Cardiac muscle cell (in vitro differentiated cells and primary cell): Measurements from ENCODE around the gene CYP4F8. TPM values are rescaled to one million over a fixed set of nuclear protein-coding genes. Genes with fewer than 3 reads are reported as not detected.

Experiments
- DNase-seq, 2 donors: peaks; one replicate each; pipeline versions ENCODE4 v3.0.0 to v3.0.0-alpha.2; 2010 to 2017; ENCODE audit warnings: low read depth in 1 of 2, low spot score in 1 of 2
- H3K27ac ChIP-seq: fragments of 200-600 bp; sonication (generic); 2 replicates; pipeline ENCODE4 v1.5.1; 2016
- H3K27me3 ChIP-seq: fragments of 200-600 bp; sonication (generic); 2 replicates; pipeline ENCODE4 v1.6.0; 2016; ENCODE audit warnings: control low read depth
- H3K36me3 ChIP-seq: fragments of 200-600 bp; sonication (generic); 2 replicates; pipeline ENCODE4 v1.5.1; 2016; ENCODE audit warnings: control low read depth
- H3K4me1 ChIP-seq: fragments of 200-600 bp; sonication (generic); 2 replicates; pipeline ENCODE4 v1.8.1; 2017; ENCODE audit warnings: low read depth, mild to moderate bottlenecking, mixed run types
- H3K4me3 ChIP-seq: fragments of 200-600 bp; sonication (generic); 2 replicates; pipeline ENCODE4 v1.5.1; 2016; ENCODE audit warnings: mild to moderate bottlenecking
- H3K9me3 ChIP-seq: fragments of 200-600 bp; sonication (generic); 2 replicates; pipeline ENCODE4 v1.5.1; 2017; ENCODE audit warnings: low read depth, mild to moderate bottlenecking, control low read depth
- CTCF ChIP-seq: IDR thresholded peaks from 2 replicates; pipeline ENCODE4 v1.5.1; 2012; ENCODE audit warnings: low read depth, mild to moderate bottlenecking, low read length
- polyA plus RNA-seq: library from polyadenylated mRNA; unstranded; fragments of >200 nt; fragmentation: Nextera tagmentation; extraction: Ambion mirVana; gene quantifications from 2 replicates; pipeline ENCODE4 v1.2.1, GENCODE V29; 2016
- total RNA-seq: library from RNA; depleted of rRNA; stranded (reverse); fragments of >200 nt; gene quantifications from 2 replicates; pipeline ENCODE4 v1.2.3, GENCODE V29; 2016

The CYP4F8 gene
- total and polyA plus RNA-seq, 2 experiments from 2014 or later, result not detected

- no peaks in the 10 kb centered on the region for H3K27me3 ChIP-seq
- no peak for DNase-seq
- no peak overlapping the region for H3K27ac ChIP-seq
- H3K4me1 ChIP-seq, result no peaks in the 10 kb centered on the region
- H3K4me3 ChIP-seq, result no peak overlapping the region
- no peaks in the 10 kb centered on the region for H3K9me3 ChIP-seq
- TF ChIP-seq CTCF, result no peak
- no peaks in the 10 kb centered on the region for H3K36me3 ChIP-seq
Observed at GRCh38 chr19:15618321-15618720, 3.3 kb downstream of the CYP4F8 start.

- Histone ChIP-seq H3K27ac (no peak overlapping the region), H3K27me3 (no peaks in the 10 kb centered on the region), H3K36me3 (no peaks in the 10 kb centered on the region), H3K4me1 (no peaks in the 10 kb centered on the region), H3K9me3 (no peaks in the 10 kb centered on the region), H3K4me3 (no peak overlapping the region)
- no peak for TF ChIP-seq CTCF
- DNase-seq, result no peak
Observed at GRCh38 chr19:15621801-15622200, 6.8 kb downstream of the CYP4F8 start.

- no peak for DNase-seq
- H3K36me3 ChIP-seq, result no peaks in the 10 kb centered on the region
- H3K4me3 ChIP-seq, result no peak overlapping the region
- no peaks in the 10 kb centered on the region for H3K9me3 ChIP-seq
- no peak overlapping the region for H3K27ac ChIP-seq
- no peaks in the 10 kb centered on the region for H3K27me3 ChIP-seq
- TF ChIP-seq CTCF, result no peak
- no peaks in the 10 kb centered on the region for H3K4me1 ChIP-seq
Observed at GRCh38 chr19:15622991-15623390, 8.0 kb downstream of the CYP4F8 start.

- Histone ChIP-seq H3K27ac (no peak overlapping the region), H3K4me1 (no peaks in the 10 kb centered on the region), H3K27me3 (no peaks in the 10 kb centered on the region), H3K36me3 (no peaks in the 10 kb centered on the region), H3K4me3 (no peak overlapping the region), H3K9me3 (no peaks in the 10 kb centered on the region)
- no peak for TF ChIP-seq CTCF
- no peak for DNase-seq
Observed at GRCh38 chr19:15623711-15624318, 8.8 kb downstream of the CYP4F8 start.

- Histone ChIP-seq H3K27ac (no peak overlapping the region), H3K9me3 (no peaks in the 10 kb centered on the region), H3K4me3 (no peak overlapping the region), H3K36me3 (no peaks in the 10 kb centered on the region), H3K4me1 (no peaks in the 10 kb centered on the region), H3K27me3 (no peaks in the 10 kb centered on the region)
- DNase-seq, result no peak
- no peak for TF ChIP-seq CTCF
Observed at GRCh38 chr19:15628236-15629002, 13.4 kb downstream of the CYP4F8 start.
